SK-N-SH (cell line): Measurements from ENCODE around the gene CACNG4. TPM values are rescaled to one million over a fixed set of nuclear protein-coding genes. Genes with fewer than 3 reads are reported as not detected.

Experiments
- CTCF ChIA-PET: fragments of 300-600, 350-600 bp; formaldehyde crosslinking; extraction: SDS; loops from one replicate; lab custom pipeline; 2021; lab: Yijun Ruan, JAX
- POLR2A ChIA-PET: fragments of 350-600 bp; sonication (Branson Sonifier 250); formaldehyde crosslinking; extraction: SDS; loops from one replicate; lab custom pipeline; 2020; ENCODE audit warnings: antibody characterized with exemption, inconsistent platforms; lab: Yijun Ruan, JAX
- DNase-seq: peaks from one replicate; pipeline ENCODE4 v3.0.0; 2012
- H2AFZ ChIP-seq: fragments of 200-600 bp; sonication (generic); 2 replicates; pipeline ENCODE4 v1.8.1; 2016; ENCODE audit warnings: antibody characterized with exemption, mild to moderate bottlenecking, low read depth
- H3F3A ChIP-seq: fragments of 200-600 bp; sonication (generic); replicated peaks from 2 replicates; pipeline ENCODE3; 2016; ENCODE audit warnings: antibody characterized with exemption, mild to moderate bottlenecking; ENCODE audit not compliant: insufficient read depth
- H3K27ac ChIP-seq, 2 experiments: fragments of 200-500 bp in 1 of 2; fragments of 200-600 bp in 1 of 2; sonication (Bioruptor generic) in 1 of 2; sonication (generic), shearing (Covaris generic) in 1 of 2; 2 replicates each; pipeline versions ENCODE4 v1.5.1 to v1.6.1; 2014 to 2016; ENCODE audit warnings: low read depth in 2 of 2, inconsistent platforms in 1 of 2, low read length in 1 of 2, mild to moderate bottlenecking in 1 of 2, mixed read lengths in 1 of 2
- H3K27me3 ChIP-seq: fragments of 200-600 bp; sonication (generic), shearing (Covaris generic); 2 replicates; pipeline ENCODE4 v1.6.1; 2016; ENCODE audit warnings: mixed run types; ENCODE audit not compliant: insufficient read depth
- H3K36me3 ChIP-seq, 2 experiments: fragments of 200-500 bp in 1 of 2; fragments of 200-600 bp in 1 of 2; sonication (Bioruptor generic) in 1 of 2; sonication (generic) in 1 of 2; replicated peaks in 1 of 2; 2 replicates each; pipeline versions ENCODE3 to v1.5.1; 2014 to 2016; ENCODE audit warnings: low read length in 1 of 2, mild to moderate bottlenecking in 1 of 2; ENCODE audit not compliant: insufficient read depth in 2 of 2, control insufficient read depth in 1 of 2
- H3K4me1 ChIP-seq, 2 experiments: fragments of 200-500 bp in 1 of 2; fragments of 200-600 bp in 1 of 2; sonication (Bioruptor generic) in 1 of 2; sonication (generic), shearing (Covaris generic) in 1 of 2; 2 replicates each; pipeline versions ENCODE4 v1.5.1 to v1.6.1; 2014 to 2016; ENCODE audit warnings: low read depth in 1 of 2, low read length in 1 of 2, mixed run types in 1 of 2; ENCODE audit not compliant: insufficient read depth in 2 of 2, control insufficient read depth in 1 of 2
- H3K4me2 ChIP-seq: fragments of 200-600 bp; sonication (generic), shearing (Covaris generic); 2 replicates; pipeline ENCODE4 v1.6.1; 2017; ENCODE audit warnings: mixed run types
- H3K4me3 ChIP-seq, 2 experiments: fragments of 200-500 bp in 1 of 2; fragments of 200-600 bp in 1 of 2; sonication (Bioruptor generic) in 1 of 2; sonication (generic), shearing (Covaris generic) in 1 of 2; 2 replicates each; pipeline versions ENCODE4 v1.5.1 to v1.8.1; 2014 to 2016; ENCODE audit warnings: low read depth in 2 of 2, inconsistent platforms in 1 of 2, low read length in 1 of 2, mild to moderate bottlenecking in 1 of 2, mixed read lengths in 1 of 2, moderate library complexity in 1 of 2
- H3K79me2 ChIP-seq: fragments of 200-600 bp; sonication (generic); 2 replicates; pipeline ENCODE4 v1.8.1; 2017; ENCODE audit warnings: mild to moderate bottlenecking; ENCODE audit not compliant: insufficient read depth
- H3K9ac ChIP-seq: fragments of 200-600 bp; sonication (generic); 2 replicates; pipeline ENCODE4 v1.6.1; 2017; ENCODE audit warnings: mixed run types
- H3K9me2 ChIP-seq: fragments of 200-600 bp; sonication (generic); 2 replicates; pipeline ENCODE4 v1.6.1; 2017; ENCODE audit warnings: mixed run types
- H3K9me3 ChIP-seq: fragments of 200-600 bp; sonication (generic); 2 replicates; pipeline ENCODE4 v1.6.1; 2017; ENCODE audit warnings: mixed run types, mild to moderate bottlenecking, moderate library complexity
- H4K20me1 ChIP-seq: fragments of 200-600 bp; sonication (generic); 2 replicates; pipeline ENCODE4 v1.6.1; 2017; ENCODE audit warnings: mild to moderate bottlenecking, mixed run types; ENCODE audit not compliant: insufficient read depth
- ELF1 ChIP-seq: IDR thresholded peaks from 2 replicates; pipeline ENCODE4 v1.4.0; 2012
- EZH2phosphoT487 ChIP-seq: fragments of 200-600 bp; sonication (generic); IDR thresholded peaks from 2 replicates; pipeline ENCODE4 v1.6.1; 2017; ENCODE audit warnings: low read depth, mixed run types, mild to moderate bottlenecking, antibody characterized with exemption, moderate library complexity, borderline replicate concordance
- FOSL2 ChIP-seq: IDR thresholded peaks from 2 replicates; pipeline ENCODE4 v1.4.0; 2012; ENCODE audit warnings: low read depth, mild to moderate bottlenecking, moderate library complexity, borderline replicate concordance
- FOXJ3 ChIP-seq: sonication (generic); formaldehyde crosslinking; IDR thresholded peaks from 2 replicates; pipeline ENCODE4 v1.5.1; 2020; ENCODE audit warnings: mild to moderate bottlenecking, missing genetic modification reagents
- FOXM1 ChIP-seq: IDR thresholded peaks from 2 replicates; pipeline ENCODE4 v1.4.0; 2012; ENCODE audit warnings: low read depth, mild to moderate bottlenecking
- GABPA ChIP-seq: IDR thresholded peaks from 2 replicates; pipeline ENCODE4 v1.4.0; 2012; ENCODE audit warnings: low read depth, mild to moderate bottlenecking
- GATA2 ChIP-seq: sonication (generic); formaldehyde crosslinking; IDR thresholded peaks from 2 replicates; pipeline ENCODE4 v1.5.0; 2020; ENCODE audit warnings: mild to moderate bottlenecking, missing genetic modification reagents
- JUND ChIP-seq: IDR thresholded peaks from 2 replicates; pipeline ENCODE4 v1.4.0; 2012
- MAX ChIP-seq: IDR thresholded peaks from 2 replicates; pipeline ENCODE4 v1.4.0; 2012; ENCODE audit warnings: low read depth
- MEF2A ChIP-seq: IDR thresholded peaks from 2 replicates; pipeline ENCODE4 v1.4.0; 2012; ENCODE audit warnings: low read depth, borderline replicate concordance
- MXI1 ChIP-seq: IDR thresholded peaks from 2 replicates; pipeline ENCODE4 v1.6.1; 2012; ENCODE audit warnings: mild to moderate bottlenecking, low read depth, low read length, improper control_type of control experiment
- NRF1 ChIP-seq: IDR thresholded peaks from 2 replicates; pipeline ENCODE4 v1.6.1; 2012; ENCODE audit warnings: low read depth, mild to moderate bottlenecking, low read length
- POLR2AphosphoS5 ChIP-seq: IDR thresholded peaks from 2 replicates; pipeline ENCODE4 v1.6.1; 2012; ENCODE audit warnings: low read depth, low read length
- RCOR1 ChIP-seq: fragments of 150-350 bp; IDR thresholded peaks from 2 replicates; pipeline ENCODE4 v1.6.1; 2017; ENCODE audit warnings: antibody characterized with exemption, low read length
- REST ChIP-seq: IDR thresholded peaks from 2 replicates; pipeline ENCODE4 v1.6.1; 2012; ENCODE audit warnings: mild to moderate bottlenecking, low read depth, low read length, moderate library complexity
- SMC3 ChIP-seq: IDR thresholded peaks from 2 replicates; pipeline ENCODE4 v1.6.1; 2012; ENCODE audit warnings: low read depth, low read length, improper control_type of control experiment
- TAF1 ChIP-seq: IDR thresholded peaks from 2 replicates; pipeline ENCODE4 v1.6.1; 2012; ENCODE audit warnings: low read depth, mild to moderate bottlenecking, low read length, moderate library complexity, borderline replicate concordance
- TEAD4 ChIP-seq: IDR thresholded peaks from 2 replicates; pipeline ENCODE4 v1.4.0; 2012; ENCODE audit warnings: mild to moderate bottlenecking, borderline replicate concordance; ENCODE audit not compliant: insufficient read depth
- YY1 ChIP-seq: IDR thresholded peaks from 2 replicates; pipeline ENCODE4 v1.4.0; 2012; ENCODE audit warnings: low read depth, mild to moderate bottlenecking
- WGBS: methylation state at CpG from one replicate; pipeline ENCODE4 v1.1.6; 2017; ENCODE audit warnings: low lambda C conversion rate; 5-methylcytosine and 5-hydroxymethylcytosine counted together
- polyA plus RNA-seq, 3 experiments: library from polyadenylated mRNA; depleted of rRNA; stranded (reverse); fragments of >200 nt; gene quantifications; 2 replicates each; pipeline ENCODE4 v1.2.3, GENCODE V29; 2012

The CACNG4 gene
- polyA plus RNA-seq, 1 of the 3 experiments (the other 2 are of a cell fraction): 13.2 TPM

GRCh38 chr17:67052720-67053437, 88.4 kb downstream of the CACNG4 start:
- TF ChIP-seq EZH2phosphoT487 (no peak), REST (no peak)
- no peak for DNase-seq
- Histone ChIP-seq H3K9me3 (peaks cover 9% of the 10 kb centered on the region), H3K9me2 (no peaks in the 10 kb centered on the region), H4K20me1 (no peaks in the 10 kb centered on the region), H3K9ac (no peak overlapping the region), H3F3A (no peaks in the 10 kb centered on the region), H3K79me2 (no peaks in the 10 kb centered on the region), H3K4me1 (peaks cover 0 to 3% of the 10 kb centered on the region in 2 experiments; a peak in 1 of 4 replicates), H3K36me3 (no peaks in the 10 kb centered on the region), H3K4me3 (no peak overlapping the region), H3K27ac (no peak overlapping the region), H3K27me3 (no peaks in the 10 kb centered on the region), H2AFZ (no peak overlapping the region), H3K4me2 (no peak overlapping the region)
- POLR2A ChIA-PET: no interaction called here
- CTCF ChIA-PET: no interaction called here
- 67% methylated on average over 9 of the region's 9 CpGs for WGBS

- no peak overlapping the region for H3K27ac ChIP-seq
- no peak overlapping the region for H3K9ac ChIP-seq
- peaks cover 0 to 3% of the 10 kb centered on the region in 2 experiments; a peak in 1 of 4 replicates for H3K4me1 ChIP-seq
- no peak overlapping the region for H3K4me2 ChIP-seq
- no peaks in the 10 kb centered on the region for H3K9me2 ChIP-seq
- no peaks in the 10 kb centered on the region for H3F3A ChIP-seq
- POLR2A ChIA-PET: no interaction called here
- no peaks in the 10 kb centered on the region for H3K36me3 ChIP-seq
- H3K4me3 ChIP-seq: no peak overlapping the region
- H4K20me1 ChIP-seq: no peaks in the 10 kb centered on the region
- no peaks in the 10 kb centered on the region for H3K79me2 ChIP-seq
- peak; percentile 30 for DNase-seq
- WGBS: 77% methylated on average over 9 of the region's 9 CpGs
- no peaks in the 10 kb centered on the region for H3K27me3 ChIP-seq
- no peak overlapping the region for H2AFZ ChIP-seq
- CTCF ChIA-PET: no interaction called here
- peaks cover 5% of the 10 kb centered on the region for H3K9me3 ChIP-seq
- no peak for TF ChIP-seq EZH2phosphoT487
- TF ChIP-seq FOSL2: no peak
- no peak for TF ChIP-seq MEF2A
- TF ChIP-seq POLR2AphosphoS5: no peak
- no peak for TF ChIP-seq MAX
- TF ChIP-seq JUND: no peak
- no peak for TF ChIP-seq GATA2 (CRISPR knock-in tag)
- no peak for TF ChIP-seq TEAD4
- TF ChIP-seq YY1: no peak
- TF ChIP-seq ELF1: no peak
- no peak for TF ChIP-seq FOXJ3 (CRISPR knock-in tag)
- TF ChIP-seq SMC3: no peak
- TF ChIP-seq REST: no peak
- TF ChIP-seq GABPA: no peak
- TF ChIP-seq FOXM1: no peak
- no peak for TF ChIP-seq TAF1
- TF ChIP-seq NRF1: no peak
- TF ChIP-seq RCOR1: no peak
- no peak for TF ChIP-seq MXI1
These were observed 89.0 kb downstream of the CACNG4 start for GRCh38 chr17:67053438-67054000.
